ENCODE results near the gene FHIT.

GRCh38 chr3:60339304-60339703 lies 911.9 kb downstream of the FHIT start:
- TF ChIP-seq EZH2 (IDR thresholded peaks at IDR 0.05; ENCODE audit: insufficient read depth, poor library complexity, severe bottlenecking) (no peak), EZH2phosphoT487 (IDR thresholded peaks at IDR 0.05; ENCODE audit: insufficient read depth, low read depth) (no peak)

All from GM23248 (cell line).